ENCODE results near the gene RFC2. TPM values are rescaled to one million over a fixed set of nuclear protein-coding genes. Genes with fewer than 3 reads are reported as not detected.

Gene RFC2
- 25.8 to 30.0 TPM (median 25.8 TPM) in 3 replicates for total RNA-seq

DNA sequence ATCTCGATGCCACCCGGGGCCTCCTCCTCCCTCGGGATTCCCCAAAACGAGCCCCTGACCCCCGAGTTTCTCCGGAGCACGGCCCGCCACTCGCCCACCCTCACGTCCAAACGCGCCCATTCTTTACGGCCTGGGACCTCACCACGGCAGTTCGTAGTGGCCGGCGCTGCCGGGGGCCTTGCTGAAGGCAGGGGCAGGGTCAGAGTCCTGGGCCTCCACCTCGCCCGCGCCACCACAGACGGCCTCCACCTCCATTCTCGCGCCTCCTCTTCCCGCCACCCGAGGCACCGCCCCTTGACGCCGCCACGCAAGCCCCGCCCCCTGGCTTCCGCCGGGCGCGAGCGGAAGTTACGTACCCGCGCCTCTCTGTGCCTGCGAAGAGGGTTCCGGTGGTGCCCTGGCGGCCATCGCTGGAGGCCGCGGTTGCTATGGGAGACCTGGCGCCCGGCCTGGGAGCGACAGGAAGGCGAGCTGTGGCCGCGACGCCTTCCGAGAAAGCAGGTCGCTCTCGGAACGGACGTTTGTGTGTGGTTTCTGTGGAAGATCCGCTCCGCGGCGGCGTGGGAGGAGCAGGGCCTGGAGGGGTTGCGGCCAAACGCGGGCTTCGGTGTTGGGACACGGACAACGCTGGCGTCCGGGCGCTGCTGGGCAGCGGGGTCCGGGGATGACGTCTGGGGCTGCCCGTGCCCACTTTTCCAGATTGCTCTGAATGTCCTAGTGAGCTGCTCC, at the start of gene RFC2:
Gene RFC2 (minus strand): TSS at position 271 of the 729 bp plus-strand sequence. CDS start 16 bp downstream, at position 255.
- H3K27me3 Mint-ChIP-seq (ENCODE audit: low read depth), result no peaks in the 10 kb centered on the region

GRCh38 chr7:74302745-74303221, 48.6 kb upstream of the RFC2 start:
- Mint-ChIP-seq H3K36me3 (no peaks in the 10 kb centered on the region), H3K27me3 (ENCODE audit: low read depth) (no peaks in the 10 kb centered on the region), H3K9me3 (no peaks in the 10 kb centered on the region), H3K27ac (no peak overlapping the region), H3K4me3 (no peak overlapping the region), H3K4me1 (peaks cover 6% of the 10 kb centered on the region)
- TF ChIP-seq CTCF (IDR thresholded peaks at IDR 0.05; ENCODE audit: unreplicated experiment), result no peak
- no peak for DNase-seq (ENCODE audit: low spot score in 2 of 2, unreplicated experiment in 2 of 2)

More for the DNA sequence above, at the start of gene RFC2:
- Mint-ChIP-seq H3K4me1 (peaks cover 16% of the 10 kb centered on the region), H3K4me3 (peak within 1 kb of the TSS; percentile 95), H3K36me3 (peaks cover 19% of the 10 kb centered on the region), H3K9me3 (no peaks in the 10 kb centered on the region), H3K27ac (peak within 1 kb of the TSS; percentile 98)
- peak; percentile 50 for TF ChIP-seq CTCF (IDR thresholded peaks at IDR 0.05; ENCODE audit: unreplicated experiment)
- DNase-seq (ENCODE audit: low spot score in 2 of 2, unreplicated experiment in 2 of 2), result peak; percentile 92 to 98

DNA sequence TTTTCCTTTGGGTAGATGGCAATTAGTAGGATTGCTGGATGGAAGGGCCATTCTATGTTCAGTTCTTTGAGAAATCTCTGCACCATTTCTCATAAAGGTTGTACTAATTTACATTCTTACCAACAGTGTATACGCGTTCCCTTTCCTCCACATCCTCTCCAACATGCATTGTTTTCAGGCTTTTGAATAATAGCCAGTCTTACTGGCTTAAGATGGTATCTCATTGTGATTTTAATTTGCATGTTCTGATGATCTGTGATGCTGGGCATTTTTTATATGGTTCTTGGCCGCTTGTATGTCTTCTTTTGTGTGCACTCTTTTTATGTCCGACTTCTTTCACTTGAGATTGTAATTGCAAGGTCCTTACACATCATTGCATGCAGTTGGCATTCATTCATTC, 46.7 kb upstream of the RFC2 start:
- Mint-ChIP-seq H3K4me1 (no peaks in the 10 kb centered on the region), H3K4me3 (no peak overlapping the region), H3K9me3 (no peaks in the 10 kb centered on the region), H3K27me3 (ENCODE audit: low read depth) (no peaks in the 10 kb centered on the region), H3K27ac (no peak overlapping the region), H3K36me3 (peaks cover under 1% of the 10 kb centered on the region)
- DNase-seq (ENCODE audit: low spot score in 2 of 2, unreplicated experiment in 2 of 2), result no peak
- no peak for TF ChIP-seq CTCF (IDR thresholded peaks at IDR 0.05; ENCODE audit: unreplicated experiment)

DNA sequence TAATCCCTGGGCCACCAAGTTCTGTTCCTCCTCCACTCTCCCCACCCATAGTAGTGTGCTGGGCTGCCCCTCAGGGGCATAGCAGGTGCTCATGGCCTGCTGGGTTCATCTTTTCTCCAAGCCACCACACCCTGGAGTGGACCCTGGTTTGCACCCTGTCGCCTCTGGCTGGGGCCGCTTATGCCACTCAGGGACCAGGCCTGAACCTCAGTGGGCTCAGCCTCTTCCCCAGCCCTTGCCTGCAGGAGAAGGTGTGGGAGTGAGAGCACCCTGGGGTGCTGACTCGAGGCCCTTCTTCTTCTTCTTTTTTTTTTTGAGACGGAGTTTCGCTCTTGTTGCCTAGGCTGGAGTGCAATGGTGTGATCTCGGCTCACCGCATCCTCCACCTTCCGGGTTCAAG, 45.2 kb upstream of the RFC2 start:
- Mint-ChIP-seq H3K27ac (no peak overlapping the region), H3K4me1 (peaks cover 4% of the 10 kb centered on the region), H3K4me3 (no peak overlapping the region), H3K27me3 (ENCODE audit: low read depth) (no peaks in the 10 kb centered on the region), H3K9me3 (no peaks in the 10 kb centered on the region), H3K36me3 (peaks cover 2% of the 10 kb centered on the region)
- TF ChIP-seq CTCF (IDR thresholded peaks at IDR 0.05; ENCODE audit: unreplicated experiment), result no peak
- no peak for DNase-seq (ENCODE audit: low spot score in 2 of 2, unreplicated experiment in 2 of 2)

DNA sequence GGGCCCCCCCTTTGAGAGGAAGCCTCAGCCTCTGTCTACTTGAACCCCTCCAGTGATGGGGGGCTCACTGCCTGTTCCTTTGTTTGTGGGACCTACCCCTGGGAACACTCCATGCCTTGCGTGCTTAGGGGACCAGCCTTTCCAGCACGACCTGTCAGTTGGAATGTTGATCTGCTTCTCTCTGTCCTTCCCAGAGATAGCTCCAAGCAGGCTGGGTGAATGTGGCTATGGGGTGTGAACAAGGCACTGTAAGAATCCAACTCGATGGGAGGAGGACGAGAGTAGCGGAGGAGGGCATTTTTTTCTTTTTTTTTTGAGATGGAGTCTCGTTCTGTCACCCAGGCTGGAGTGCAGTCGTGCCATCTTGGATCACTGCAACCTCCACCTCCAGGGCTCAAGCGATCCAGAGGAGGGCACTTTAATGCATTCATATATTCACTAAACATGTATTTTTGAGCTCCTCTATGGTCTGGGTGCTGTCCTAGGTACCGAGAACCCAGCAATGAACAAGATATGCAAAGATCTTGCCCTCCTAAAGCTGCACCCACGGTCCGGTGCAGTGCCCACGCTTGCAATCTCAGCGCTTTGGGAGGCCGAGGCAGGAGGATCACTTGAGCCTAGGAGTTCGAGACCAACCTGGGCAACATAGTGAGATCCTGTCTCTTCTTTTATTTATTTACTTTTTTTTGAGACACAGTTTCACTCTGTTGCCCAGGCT, 43.5 kb upstream of the RFC2 start:
- peaks cover 2% of the 10 kb centered on the region for H3K36me3 Mint-ChIP-seq
- H3K9me3 Mint-ChIP-seq, result no peaks in the 10 kb centered on the region
- peaks cover 4% of the 10 kb centered on the region for H3K4me1 Mint-ChIP-seq
- no peak for TF ChIP-seq CTCF (IDR thresholded peaks at IDR 0.05; ENCODE audit: unreplicated experiment)
- DNase-seq (ENCODE audit: low spot score in 2 of 2, unreplicated experiment in 2 of 2), result no peak
- H3K27me3 Mint-ChIP-seq (ENCODE audit: low read depth), result no peaks in the 10 kb centered on the region
- H3K4me3 Mint-ChIP-seq, result no peak overlapping the region
- no peak overlapping the region for H3K27ac Mint-ChIP-seq
